HepG2 (cell line): ENCODE data around the gene LGALS4. TPM values are rescaled to one million over a fixed set of nuclear protein-coding genes. Genes with fewer than 3 reads are reported as not detected.

Source experiments
- AFF4 ChIP-seq: sonication (generic); formaldehyde crosslinking; IDR thresholded peaks from 2 replicates; pipeline ENCODE4 v1.4.0; 2020; ENCODE audit warnings: missing genetic modification reagents
- ELF3 ChIP-seq: IDR thresholded peaks from 2 replicates; pipeline ENCODE4 v1.6.1; 2016; ENCODE audit warnings: missing genetic modification reagents, missing compliant biosample characterization
- FOXA1 ChIP-seq, 2 experiments: fragments of 450-650 bp in 1 of 2; sonication (generic) in 1 of 2; formaldehyde crosslinking in 1 of 2; IDR thresholded peaks; 2 replicates each; pipeline versions ENCODE4 v1.4.0 to v1.6.1; 2016 to 2020; ENCODE audit warnings: missing genetic modification reagents in 1 of 2
- FOXP1 ChIP-seq, 2 experiments: fragments of 450-650 bp in 1 of 2; IDR thresholded peaks; 2 replicates each; pipeline ENCODE4 v1.6.1; 2017 to 2018; ENCODE audit warnings: antibody characterized with exemption in 1 of 2
- HNF1B ChIP-seq: sonication (generic); formaldehyde crosslinking; IDR thresholded peaks from 2 replicates; pipeline ENCODE4 v1.5.1; 2020; ENCODE audit warnings: mild to moderate bottlenecking, moderate library complexity, missing genetic modification reagents
- HOXA7 ChIP-seq: sonication (generic); formaldehyde crosslinking; IDR thresholded peaks from 2 replicates; pipeline ENCODE4 v1.8.1; 2022; ENCODE audit warnings: mild to moderate bottlenecking, missing genetic modification reagents, moderate library complexity
- KDM1A ChIP-seq: IDR thresholded peaks from 2 replicates; pipeline ENCODE4 v1.6.1; 2016; ENCODE audit warnings: missing compliant biosample characterization
- MEF2D ChIP-seq: sonication (generic); formaldehyde crosslinking; IDR thresholded peaks from 2 replicates; pipeline ENCODE4 v1.5.1; 2020; ENCODE audit warnings: mild to moderate bottlenecking, missing genetic modification reagents
- MIER2 ChIP-seq: IDR thresholded peaks from 2 replicates; pipeline ENCODE4 v1.6.1; 2016; ENCODE audit warnings: missing biosample characterization, missing genetic modification reagents
- MTA1 ChIP-seq: sonication (generic); formaldehyde crosslinking; IDR thresholded peaks from 2 replicates; pipeline ENCODE4 v1.4.0; 2020; ENCODE audit warnings: missing genetic modification reagents, mild to moderate bottlenecking, borderline replicate concordance
- MXI1 ChIP-seq: IDR thresholded peaks from 3 replicates; pipeline ENCODE4 v1.6.1; 2012; ENCODE audit warnings: low read depth, low read length, inconsistent platforms, borderline replicate concordance
- NFE2L1 ChIP-seq: sonication (generic); formaldehyde crosslinking; IDR thresholded peaks from 2 replicates; pipeline ENCODE4 v1.4.0; 2020; ENCODE audit warnings: missing genetic modification reagents, mild to moderate bottlenecking, borderline replicate concordance
- PHF21A ChIP-seq: sonication (generic); formaldehyde crosslinking; IDR thresholded peaks from 2 replicates; pipeline ENCODE4 v1.5.0; 2020; ENCODE audit warnings: mild to moderate bottlenecking, missing genetic modification reagents
- TARDBP ChIP-seq: sonication (generic); formaldehyde crosslinking; IDR thresholded peaks from 2 replicates; pipeline ENCODE4 v1.8.0; 2022; ENCODE audit warnings: mild to moderate bottlenecking, missing genetic modification reagents
- XBP1 ChIP-seq: sonication (generic); formaldehyde crosslinking; IDR thresholded peaks from 2 replicates; pipeline ENCODE4 v1.5.0; 2020; ENCODE audit warnings: missing genetic modification reagents
- ZC3H4 ChIP-seq: sonication (generic); formaldehyde crosslinking; IDR thresholded peaks from 2 replicates; pipeline ENCODE4 v1.4.0; 2020; ENCODE audit warnings: missing genetic modification reagents, borderline replicate concordance
- ZNF138 ChIP-seq: sonication (generic); formaldehyde crosslinking; IDR thresholded peaks from 2 replicates; pipeline ENCODE4 v1.5.0; 2020; ENCODE audit warnings: mild to moderate bottlenecking, low read depth, missing genetic modification reagents
- ZNF17 ChIP-seq: sonication (generic); formaldehyde crosslinking; IDR thresholded peaks from 2 replicates; pipeline ENCODE4 v1.5.0; 2020; ENCODE audit warnings: mild to moderate bottlenecking, missing genetic modification reagents
- ZNF263 ChIP-seq: sonication (generic); formaldehyde crosslinking; IDR thresholded peaks from 2 replicates; pipeline ENCODE4 v1.4.0; 2020; ENCODE audit warnings: missing genetic modification reagents
- ZNF577 ChIP-seq: sonication (generic); formaldehyde crosslinking; IDR thresholded peaks from 2 replicates; pipeline ENCODE4 v1.4.0; 2020; ENCODE audit warnings: mild to moderate bottlenecking, low read depth, missing genetic modification reagents, borderline replicate concordance
- ZNF770 ChIP-seq: sonication (generic); formaldehyde crosslinking; IDR thresholded peaks from 2 replicates; pipeline ENCODE4 v1.5.0; 2020; ENCODE audit warnings: mild to moderate bottlenecking, missing genetic modification reagents
- polyA plus RNA-seq, 8 experiments: library from polyadenylated mRNA; depleted of rRNA in 3 of 8; stranded (reverse) in 7 of 8; unstranded in 1 of 8; fragments of >200 nt; fragmentation: Illumina TruSeq in 4 of 8; extraction: Trizol in 4 of 8; gene quantifications; 2 replicates each; pipeline versions ENCODE4 v1.2.1 to v1.2.3, GENCODE V29; 2011 to 2016; ENCODE audit warnings: low read depth in 4 of 8, missing spikeins in 1 of 8, mixed read lengths in 1 of 8; ENCODE audit not compliant: insufficient read depth in 1 of 8
- total RNA-seq, 5 experiments: library from RNA; depleted of rRNA; stranded (reverse); fragments of >200 nt; fragmentation: Illumina TruSeq; extraction: Trizol; gene quantifications; 2 replicates each; pipeline ENCODE4 v1.2.3, GENCODE V29; 2016; ENCODE audit warnings: low read depth in 1 of 5
- TF ChIP-seq, protein P1 (sequence below): sonication (generic); formaldehyde crosslinking; IDR thresholded peaks from 2 replicates; pipeline ENCODE4 v1.4.0; 2020; ENCODE audit warnings: missing genetic modification reagents

Gene LGALS4
- total and polyA plus RNA-seq, 2 of the 13 experiments (the other 11 are each of a cell fraction or from before 2014, with no cell fraction given), result 0.24 to 0.71 TPM

DNA sequence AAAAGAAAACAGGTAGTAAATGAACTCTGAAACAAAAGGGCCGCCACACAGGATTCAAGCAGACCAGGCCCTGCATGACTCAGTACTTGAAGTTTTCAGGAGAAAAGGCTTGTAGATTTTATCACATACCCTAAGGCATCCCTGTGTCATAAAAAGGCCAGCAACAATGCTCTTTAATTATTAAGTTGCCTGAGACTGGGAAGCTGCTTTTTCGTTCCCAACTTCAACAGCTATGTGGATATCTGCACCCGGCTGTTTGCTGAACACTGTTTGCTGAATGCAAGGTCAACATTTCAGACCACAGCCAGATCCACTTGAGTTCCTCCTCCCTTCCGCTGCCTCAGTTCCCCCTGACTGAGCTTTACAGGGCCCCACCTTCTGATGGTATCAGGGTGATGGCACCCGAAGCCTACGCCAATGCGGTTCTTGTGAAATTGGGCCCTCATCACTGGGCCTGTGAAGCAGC is 24.9 kb upstream of the LGALS4 start (continued):
- TF ChIP-seq TARDBP (CRISPR knock-in tag), result 0 out of 2 replicates have a peak, but pooled peaks have one; percentile 23
- TF ChIP-seq ZNF577, result no peak
- no peak for TF ChIP-seq PHF21A (CRISPR knock-in tag)
- TF ChIP-seq FOXP1 (IDR thresholded peaks at IDR 0.05), result no peak
- peak; percentile 34; the same call in 1 of the 2 replicates for TF ChIP-seq FOXP1 (CRISPR knock-in tag; IDR thresholded peaks at IDR 0.05)
- TF ChIP-seq ZNF17, result no peak
- peak; percentile 73; the same call in 1 of the 2 replicates for TF ChIP-seq ZNF263 (CRISPR knock-in tag)
- no peak for TF ChIP-seq ZNF138 (CRISPR knock-in tag)
- TF ChIP-seq ZNF770 (CRISPR knock-in tag), result no peak
- TF ChIP-seq ZC3H4, result no peak
- no peak for TF ChIP-seq XBP1 (CRISPR knock-in tag)
- TF ChIP-seq MIER2, result no peak
- no peak for TF ChIP-seq AFF4 (CRISPR knock-in tag)
- TF ChIP-seq HOXA7 (CRISPR knock-in tag), result no peak
- TF ChIP-seq MXI1, result no peak
- peak; percentile 26; the same call in 1 of the 2 replicates for TF ChIP-seq HNF1B (CRISPR knock-in tag)
- no peak for TF ChIP-seq NFE2L1 (CRISPR knock-in tag)
- TF ChIP-seq MTA1 (CRISPR knock-in tag), result no peak
- no peak for TF ChIP-seq FOXA1 (IDR thresholded peaks at IDR 0.05)
- TF ChIP-seq FOXA1 (CRISPR knock-in tag; IDR thresholded peaks at IDR 0.05), result peak; percentile 74
- peak; percentile 33; the same call in 1 of the 2 replicates for TF ChIP-seq ELF3
- TF ChIP-seq, protein P1, sequence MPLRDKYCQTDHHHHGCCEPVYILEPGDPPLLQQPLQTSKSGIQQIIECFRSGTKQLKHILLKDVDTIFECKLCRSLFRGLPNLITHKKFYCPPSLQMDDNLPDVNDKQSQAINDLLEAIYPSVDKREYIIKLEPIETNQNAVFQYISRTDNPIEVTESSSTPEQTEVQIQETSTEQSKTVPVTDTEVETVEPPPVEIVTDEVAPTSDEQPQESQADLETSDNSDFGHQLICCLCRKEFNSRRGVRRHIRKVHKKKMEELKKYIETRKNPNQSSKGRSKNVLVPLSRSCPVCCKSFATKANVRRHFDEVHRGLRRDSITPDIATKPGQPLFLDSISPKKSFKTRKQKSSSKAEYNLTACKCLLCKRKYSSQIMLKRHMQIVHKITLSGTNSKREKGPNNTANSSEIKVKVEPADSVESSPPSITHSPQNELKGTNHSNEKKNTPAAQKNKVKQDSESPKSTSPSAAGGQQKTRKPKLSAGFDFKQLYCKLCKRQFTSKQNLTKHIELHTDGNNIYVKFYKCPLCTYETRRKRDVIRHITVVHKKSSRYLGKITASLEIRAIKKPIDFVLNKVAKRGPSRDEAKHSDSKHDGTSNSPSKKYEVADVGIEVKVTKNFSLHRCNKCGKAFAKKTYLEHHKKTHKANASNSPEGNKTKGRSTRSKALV (CRISPR knock-in tag), result no peak
- TF ChIP-seq MEF2D (CRISPR knock-in tag), result 0 out of 2 replicates have a peak, but pooled peaks have one; percentile 44
- no peak for TF ChIP-seq KDM1A (CRISPR knock-in tag)
